ENCODE measurements around the gene MAN2A1.

MAN2A1 gene

DNA sequence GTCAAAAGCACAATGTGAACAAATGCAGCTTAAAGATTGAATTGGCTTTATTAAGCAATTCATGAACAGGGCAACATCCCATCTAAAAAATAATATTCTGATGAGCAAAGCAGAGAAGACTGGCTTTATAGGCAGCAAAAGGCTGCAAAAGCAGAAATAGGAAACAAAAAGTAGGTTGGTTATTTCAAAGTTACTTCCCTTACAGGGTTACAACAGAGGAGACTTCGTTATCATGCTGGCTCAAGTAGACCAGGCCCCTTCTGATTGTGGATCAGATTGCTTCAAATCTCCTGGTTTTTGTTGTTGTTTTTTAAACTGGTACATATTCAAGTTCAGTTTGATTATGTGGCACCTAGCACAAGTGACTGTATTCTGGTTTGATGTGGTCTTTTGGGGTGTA is 73.1 kb downstream of the MAN2A1 start:
- TF ChIP-seq SIN3A (IDR thresholded peaks at IDR 0.05; ENCODE audit: borderline replicate concordance, insufficient read depth, low read length) (no peak), TAF1 (IDR thresholded peaks at IDR 0.05; ENCODE audit: borderline replicate concordance, insufficient read depth, low read length) (no peak), POLR2AphosphoS5 (IDR thresholded peaks at IDR 0.05; ENCODE audit: low read depth, low read length) (no peak), FOXP2 (optimal IDR thresholded peaks at IDR 0.05; ENCODE audit: borderline replicate concordance, extremely low read depth, extremely low read length, insufficient read depth) (no peak)
- TF ChIP-seq, protein P1, sequence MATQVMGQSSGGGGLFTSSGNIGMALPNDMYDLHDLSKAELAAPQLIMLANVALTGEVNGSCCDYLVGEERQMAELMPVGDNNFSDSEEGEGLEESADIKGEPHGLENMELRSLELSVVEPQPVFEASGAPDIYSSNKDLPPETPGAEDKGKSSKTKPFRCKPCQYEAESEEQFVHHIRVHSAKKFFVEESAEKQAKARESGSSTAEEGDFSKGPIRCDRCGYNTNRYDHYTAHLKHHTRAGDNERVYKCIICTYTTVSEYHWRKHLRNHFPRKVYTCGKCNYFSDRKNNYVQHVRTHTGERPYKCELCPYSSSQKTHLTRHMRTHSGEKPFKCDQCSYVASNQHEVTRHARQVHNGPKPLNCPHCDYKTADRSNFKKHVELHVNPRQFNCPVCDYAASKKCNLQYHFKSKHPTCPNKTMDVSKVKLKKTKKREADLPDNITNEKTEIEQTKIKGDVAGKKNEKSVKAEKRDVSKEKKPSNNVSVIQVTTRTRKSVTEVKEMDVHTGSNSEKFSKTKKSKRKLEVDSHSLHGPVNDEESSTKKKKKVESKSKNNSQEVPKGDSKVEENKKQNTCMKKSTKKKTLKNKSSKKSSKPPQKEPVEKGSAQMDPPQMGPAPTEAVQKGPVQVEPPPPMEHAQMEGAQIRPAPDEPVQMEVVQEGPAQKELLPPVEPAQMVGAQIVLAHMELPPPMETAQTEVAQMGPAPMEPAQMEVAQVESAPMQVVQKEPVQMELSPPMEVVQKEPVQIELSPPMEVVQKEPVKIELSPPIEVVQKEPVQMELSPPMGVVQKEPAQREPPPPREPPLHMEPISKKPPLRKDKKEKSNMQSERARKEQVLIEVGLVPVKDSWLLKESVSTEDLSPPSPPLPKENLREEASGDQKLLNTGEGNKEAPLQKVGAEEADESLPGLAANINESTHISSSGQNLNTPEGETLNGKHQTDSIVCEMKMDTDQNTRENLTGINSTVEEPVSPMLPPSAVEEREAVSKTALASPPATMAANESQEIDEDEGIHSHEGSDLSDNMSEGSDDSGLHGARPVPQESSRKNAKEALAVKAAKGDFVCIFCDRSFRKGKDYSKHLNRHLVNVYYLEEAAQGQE (IDR thresholded peaks at IDR 0.05; ENCODE audit: insufficient read depth in 1 of 2, low read depth in 2 of 2, low read length in 2 of 2), result no peak

DNA sequence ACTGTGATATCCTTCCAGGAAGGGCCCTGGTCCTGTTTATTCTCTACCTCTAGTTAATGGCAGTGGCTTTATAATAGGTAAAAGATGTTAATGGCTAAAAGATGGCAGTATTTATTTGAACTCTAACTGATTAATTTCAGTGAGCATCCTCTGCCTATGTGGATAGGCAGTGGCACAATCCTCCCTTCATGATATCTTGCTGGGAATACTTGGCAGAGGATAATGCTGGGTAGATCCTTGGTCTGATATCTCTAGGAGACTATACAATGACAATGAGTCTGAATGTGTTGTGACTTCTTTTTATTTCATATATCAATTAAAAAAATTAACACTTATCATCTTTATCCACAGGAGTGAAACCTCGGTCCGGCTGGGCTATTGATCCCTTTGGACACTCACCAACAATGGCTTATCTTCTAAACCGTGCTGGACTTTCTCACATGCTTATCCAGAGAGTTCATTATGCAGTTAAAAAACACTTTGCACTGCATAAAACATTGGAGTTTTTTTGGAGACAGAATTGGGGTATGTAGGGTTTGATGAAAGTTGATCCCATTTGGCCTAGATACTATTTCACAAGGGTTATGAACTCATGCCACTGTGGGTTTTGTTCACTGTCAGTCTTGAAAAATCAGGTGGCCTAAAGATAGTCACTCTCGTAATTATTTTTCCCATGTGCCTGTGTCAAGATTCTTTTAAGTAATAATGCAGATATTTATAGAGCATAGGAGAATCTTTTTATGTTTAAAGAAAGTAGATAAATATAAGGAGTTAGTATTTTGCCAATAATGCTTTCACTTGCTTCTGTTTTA is 77.7 kb downstream of the MAN2A1 start:
- TF ChIP-seq SIN3A (IDR thresholded peaks at IDR 0.05; ENCODE audit: borderline replicate concordance, insufficient read depth, low read length), result no peak
- TF ChIP-seq TAF1 (IDR thresholded peaks at IDR 0.05; ENCODE audit: borderline replicate concordance, insufficient read depth, low read length), result no peak
- no peak for TF ChIP-seq POLR2AphosphoS5 (IDR thresholded peaks at IDR 0.05; ENCODE audit: low read depth, low read length)
- TF ChIP-seq FOXP2 (optimal IDR thresholded peaks at IDR 0.05; ENCODE audit: borderline replicate concordance, extremely low read depth, extremely low read length, insufficient read depth), result no peak
- TF ChIP-seq, protein P1 (IDR thresholded peaks at IDR 0.05; ENCODE audit: insufficient read depth in 1 of 2, low read depth in 2 of 2, low read length in 2 of 2), result no peak

DNA sequence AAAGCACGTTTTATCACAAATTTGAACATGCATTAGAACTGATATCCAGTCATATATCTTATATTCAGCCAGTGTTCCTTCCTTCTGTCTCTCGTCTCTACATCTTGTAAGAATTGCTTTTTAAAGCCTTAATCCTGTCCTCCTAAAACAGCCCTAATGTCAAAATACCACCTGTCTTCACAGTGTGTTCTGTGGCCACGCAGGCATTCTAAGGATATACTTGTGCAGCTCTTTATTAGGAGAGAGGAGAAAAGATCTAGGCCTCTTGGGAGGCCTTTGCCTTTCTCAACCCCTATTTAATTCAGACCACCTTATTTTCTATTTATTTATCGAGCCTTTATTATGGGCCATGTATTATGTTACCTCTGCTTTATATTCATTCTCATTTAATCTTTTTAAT is 78.3 kb downstream of the MAN2A1 start:
- TF ChIP-seq SIN3A (IDR thresholded peaks at IDR 0.05; ENCODE audit: borderline replicate concordance, insufficient read depth, low read length) (no peak), FOXP2 (optimal IDR thresholded peaks at IDR 0.05; ENCODE audit: borderline replicate concordance, extremely low read depth, extremely low read length, insufficient read depth) (no peak), POLR2AphosphoS5 (IDR thresholded peaks at IDR 0.05; ENCODE audit: low read depth, low read length) (no peak), TAF1 (IDR thresholded peaks at IDR 0.05; ENCODE audit: borderline replicate concordance, insufficient read depth, low read length) (no peak)
- TF ChIP-seq, protein P1 (IDR thresholded peaks at IDR 0.05; ENCODE audit: insufficient read depth in 1 of 2, low read depth in 2 of 2, low read length in 2 of 2), result no peak

DNA sequence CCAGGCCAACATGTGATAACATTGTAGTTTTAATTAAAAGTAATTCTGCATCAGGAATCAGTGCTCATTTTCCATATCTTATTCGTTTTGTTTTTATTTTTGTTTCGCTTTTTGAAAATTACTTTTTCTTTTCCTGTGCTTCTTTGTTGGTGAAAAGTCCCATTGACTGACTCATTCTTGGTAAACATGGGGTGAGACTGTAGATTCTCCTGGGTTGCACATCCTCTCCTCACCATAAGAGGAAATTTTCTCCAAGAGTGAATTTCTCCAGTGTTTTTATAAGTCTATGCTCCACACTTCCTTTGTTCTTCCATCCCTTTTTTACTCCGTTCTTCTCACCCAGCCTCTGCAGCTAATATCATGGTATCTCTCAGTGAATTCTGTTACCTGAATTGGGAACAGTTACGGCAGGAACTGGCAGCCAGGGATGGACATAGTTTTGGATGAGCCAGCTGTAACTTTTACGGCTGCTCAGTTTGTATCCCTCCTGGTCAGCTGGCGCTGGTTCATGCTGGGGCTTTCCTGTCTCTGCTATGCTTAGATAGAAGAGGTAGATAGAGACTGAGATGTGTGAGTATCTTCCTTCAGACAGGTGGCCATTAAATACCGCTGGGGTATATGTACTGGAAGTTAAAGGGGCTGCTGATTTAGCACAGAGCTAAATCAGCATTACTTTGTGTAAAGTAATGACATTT is 80.0 kb downstream of the MAN2A1 start:
- TF ChIP-seq TAF1 (IDR thresholded peaks at IDR 0.05; ENCODE audit: borderline replicate concordance, insufficient read depth, low read length) (no peak), SIN3A (IDR thresholded peaks at IDR 0.05; ENCODE audit: borderline replicate concordance, insufficient read depth, low read length) (no peak), FOXP2 (optimal IDR thresholded peaks at IDR 0.05; ENCODE audit: borderline replicate concordance, extremely low read depth, extremely low read length, insufficient read depth) (no peak), POLR2AphosphoS5 (IDR thresholded peaks at IDR 0.05; ENCODE audit: low read depth, low read length) (no peak)
- TF ChIP-seq, protein P1 (IDR thresholded peaks at IDR 0.05; ENCODE audit: insufficient read depth in 1 of 2, low read depth in 2 of 2, low read length in 2 of 2), result no peak

All from PFSK-1 (cell line).